Right atrium auricular region (tissue), 2 donors: ENCODE data around the gene FAM186B. TPM values are rescaled to one million over a fixed set of nuclear protein-coding genes. Genes with fewer than 3 reads are reported as not detected.

Experiments used
- DNase-seq: peaks from one replicate; pipeline ENCODE4 v3.0.0-alpha.2; 2019; ENCODE audit warnings: low spot score
- H3K27ac ChIP-seq, 2 donors: fragments of 200-600 bp; sonication (generic); 1 replicate in 1 of 2; 2 replicates in 1 of 2; pipeline ENCODE4 v1.5.1; 2016 to 2019
- H3K27me3 ChIP-seq, 2 donors: fragments of 200-600 bp; sonication (generic); one replicate each; pipeline versions ENCODE4 v1.5.1 to v1.6.0; 2017 to 2019
- H3K36me3 ChIP-seq: fragments of 200-600 bp; sonication (generic); one replicate; pipeline ENCODE4 v1.5.1; 2016
- H3K4me1 ChIP-seq, 2 donors: fragments of 200-600 bp; sonication (generic); one replicate each; pipeline versions ENCODE4 v1.5.1 to v1.6.0; 2017 to 2019
- H3K4me3 ChIP-seq, 2 donors: fragments of 200-600 bp; sonication (generic); 1 replicate in 1 of 2; 2 replicates in 1 of 2; pipeline ENCODE4 v1.5.1; 2017 to 2019; ENCODE audit warnings: mild to moderate bottlenecking in 1 of 2, moderate library complexity in 1 of 2
- H3K9me3 ChIP-seq, 2 donors: fragments of 200-600 bp; sonication (generic); one replicate each; pipeline ENCODE4 v1.5.1; 2019
- CTCF ChIP-seq, 2 donors: fragments of 200-600 bp; sonication (generic); IDR thresholded peaks; one replicate each; pipeline ENCODE4 v1.5.1; 2019; ENCODE audit warnings: antibody characterized with exemption in 2 of 2
- total RNA-seq, 2 donors: library from RNA; depleted of rRNA; stranded (reverse); fragments of >200 nt; gene quantifications; one replicate each; pipeline ENCODE4 v1.1.0, GENCODE V29; 2016

FAM186B gene
- total RNA-seq, 2 donors from 2014 or later = 0.28 TPM; not detected in 1

- Histone ChIP-seq H3K9me3 (no peaks in the 10 kb centered on the region), H3K4me1 (peaks cover 0 to 33% of the 10 kb centered on the region in 2 donors), H3K4me3 (no peak overlapping the region), H3K36me3 (peaks cover 49% of the 10 kb centered on the region), H3K27ac (no peak overlapping the region), H3K27me3 (no peaks in the 10 kb centered on the region)
- TF ChIP-seq CTCF (IDR thresholded peaks at IDR 0.05) = no peak
- no peak for DNase-seq
These were observed 36.4 kb upstream of the FAM186B start for GRCh38 chr12:49641748-49642369.

- H3K4me3 ChIP-seq = no peak overlapping the region
- H3K4me1 ChIP-seq = peaks cover 0 to 17% of the 10 kb centered on the region in 2 donors
- DNase-seq = no peak
- TF ChIP-seq CTCF (IDR thresholded peaks at IDR 0.05) = peak; percentile 30 to 74
- H3K27ac ChIP-seq = peak overlapping the region in 1 of 2 donors; percentile 19
- H3K9me3 ChIP-seq = no peaks in the 10 kb centered on the region
- no peaks in the 10 kb centered on the region for H3K27me3 ChIP-seq
- H3K36me3 ChIP-seq = peaks cover 26% of the 10 kb centered on the region
These were observed 31.7 kb upstream of the FAM186B start for GRCh38 chr12:49636979-49637755.

- H3K36me3 ChIP-seq = peaks cover 31% of the 10 kb centered on the region
- H3K27me3 ChIP-seq = no peaks in the 10 kb centered on the region
- H3K4me1 ChIP-seq = peaks cover 0 to 17% of the 10 kb centered on the region in 2 donors
- no peak for DNase-seq
- no peak for TF ChIP-seq CTCF (IDR thresholded peaks at IDR 0.05)
- no peak overlapping the region for H3K27ac ChIP-seq
- no peak overlapping the region for H3K4me3 ChIP-seq
- no peaks in the 10 kb centered on the region for H3K9me3 ChIP-seq
These were observed 31.1 kb upstream of the FAM186B start for GRCh38 chr12:49636574-49636973.

- no peak for DNase-seq
- peaks cover 27% of the 10 kb centered on the region for H3K36me3 ChIP-seq
- TF ChIP-seq CTCF (IDR thresholded peaks at IDR 0.05) = no peak
- no peaks in the 10 kb centered on the region for H3K9me3 ChIP-seq
- H3K4me1 ChIP-seq = peaks cover 0 to 17% of the 10 kb centered on the region in 2 donors
- H3K27me3 ChIP-seq = no peaks in the 10 kb centered on the region
- no peak overlapping the region for H3K4me3 ChIP-seq
- no peak overlapping the region for H3K27ac ChIP-seq
These were observed 30.2 kb upstream of the FAM186B start for GRCh38 chr12:49635656-49636055.

GRCh38 chr12:49635036-49635435, 29.6 kb upstream of the FAM186B start:
- no peak for DNase-seq
- peaks cover 21% of the 10 kb centered on the region for H3K36me3 ChIP-seq

More at GRCh38 chr12:49635036-49635435, 29.6 kb upstream of the FAM186B start:
- H3K27ac ChIP-seq = no peak overlapping the region
- H3K4me1 ChIP-seq = peaks cover 0 to 17% of the 10 kb centered on the region in 2 donors
- TF ChIP-seq CTCF (IDR thresholded peaks at IDR 0.05) = no peak
- no peaks in the 10 kb centered on the region for H3K9me3 ChIP-seq
- H3K4me3 ChIP-seq = no peak overlapping the region
- no peaks in the 10 kb centered on the region for H3K27me3 ChIP-seq
